BJ (cell line): ENCODE results near the gene TRIP6. TPM values are rescaled to one million over a fixed set of nuclear protein-coding genes. Genes with fewer than 3 reads are reported as not detected.

Experiments
- CTCF ChIA-PET: fragments of 350-600 bp; formaldehyde crosslinking; extraction: SDS; loops from one replicate; lab custom pipeline; 2021; ENCODE audit warnings: antibody characterized with exemption, inconsistent platforms; lab: Yijun Ruan, JAX
- POLR2A ChIA-PET: fragments of 300-600 bp; sonication (Branson Sonifier 250); formaldehyde crosslinking; extraction: SDS; loops from one replicate; lab custom pipeline; 2021; ENCODE audit warnings: antibody characterized with exemption; lab: Charles Lee
- DNase-seq: peaks from one replicate; pipeline ENCODE4 v3.0.0-alpha.2; 2011; ENCODE audit warnings: low read depth
- H3K27me3 ChIP-seq: 2 replicates; pipeline ENCODE4 v1.6.0; 2011; ENCODE audit warnings: low read length; ENCODE audit not compliant: control insufficient read depth, insufficient read depth
- H3K36me3 ChIP-seq: 2 replicates; pipeline ENCODE4 v1.5.1; 2011; ENCODE audit warnings: low read length; ENCODE audit not compliant: control insufficient read depth, insufficient read depth
- H3K4me3 ChIP-seq: 2 replicates; pipeline ENCODE4 v1.5.1; 2011; ENCODE audit warnings: low read depth, mild to moderate bottlenecking, control low read depth, low read length
- polyA plus RNA-seq: library from polyadenylated mRNA; depleted of rRNA; stranded (reverse); fragments of >200 nt; gene quantifications from 2 replicates; pipeline ENCODE4 v1.2.3, GENCODE V29; 2011
- TF ChIP-seq, protein P1 (sequence below): IDR thresholded peaks from 2 replicates; pipeline ENCODE4 v1.5.1; 2011; ENCODE audit warnings: low read depth, mild to moderate bottlenecking, control low read depth, inconsistent platforms, low read length, moderate library complexity; ENCODE audit not compliant: insufficient read depth

TRIP6 gene
- polyA plus RNA-seq, 1 experiment: 105 TPM

DNA sequence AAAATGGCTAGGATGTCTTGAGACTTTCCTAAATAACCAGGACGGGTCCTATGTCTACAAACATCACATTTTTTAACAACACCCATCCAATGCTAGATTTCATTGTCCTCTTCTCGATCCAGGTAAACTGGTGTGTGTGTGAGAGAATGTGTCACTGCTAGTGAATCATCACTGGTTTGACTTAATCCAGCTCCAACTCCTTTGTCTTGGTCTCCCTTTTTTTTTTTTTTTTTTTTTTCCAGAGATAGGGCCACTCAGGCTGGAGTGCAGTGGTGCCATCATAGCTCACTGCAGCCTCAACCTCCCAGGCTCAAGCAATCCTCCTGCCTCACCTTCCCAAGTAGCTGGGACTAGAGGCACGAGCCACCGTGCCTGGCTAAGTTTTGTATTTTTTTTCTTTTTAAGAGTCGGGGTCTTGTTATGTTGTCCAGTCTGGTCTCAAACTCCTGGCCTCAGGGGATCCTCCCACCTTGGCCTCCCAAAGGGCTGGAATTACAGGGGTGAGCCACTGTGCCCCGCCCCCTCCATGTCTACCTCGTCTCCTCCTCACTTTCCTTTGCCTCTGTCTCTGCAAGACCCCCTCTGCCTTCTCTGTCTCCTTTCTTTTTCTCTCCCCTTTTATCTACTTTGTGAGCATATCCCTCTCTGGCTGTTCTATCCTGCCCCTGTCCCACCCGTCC, 24.5 kb downstream of the TRIP6 start:
- CTCF ChIA-PET: interaction anchor here (0.7 to 1.2 kb wide), 3 partner anchors 186 to 391 kb away, joined by 3 read pairs; partner anchors contain the start of gene POP7
- POLR2A ChIA-PET: interaction anchor here (0.6 to 0.9 kb wide), 2 partner anchors 25 to 186 kb away, joined by 4 to 6 read pairs; partner anchors contain the start of gene POP7
- Histone ChIP-seq H3K27me3 (peaks cover 8% of the 10 kb centered on the region), H3K36me3 (peaks cover 15% of the 10 kb centered on the region), H3K4me3 (no peak overlapping the region)
- no peak for DNase-seq
- TF ChIP-seq, protein P1, sequence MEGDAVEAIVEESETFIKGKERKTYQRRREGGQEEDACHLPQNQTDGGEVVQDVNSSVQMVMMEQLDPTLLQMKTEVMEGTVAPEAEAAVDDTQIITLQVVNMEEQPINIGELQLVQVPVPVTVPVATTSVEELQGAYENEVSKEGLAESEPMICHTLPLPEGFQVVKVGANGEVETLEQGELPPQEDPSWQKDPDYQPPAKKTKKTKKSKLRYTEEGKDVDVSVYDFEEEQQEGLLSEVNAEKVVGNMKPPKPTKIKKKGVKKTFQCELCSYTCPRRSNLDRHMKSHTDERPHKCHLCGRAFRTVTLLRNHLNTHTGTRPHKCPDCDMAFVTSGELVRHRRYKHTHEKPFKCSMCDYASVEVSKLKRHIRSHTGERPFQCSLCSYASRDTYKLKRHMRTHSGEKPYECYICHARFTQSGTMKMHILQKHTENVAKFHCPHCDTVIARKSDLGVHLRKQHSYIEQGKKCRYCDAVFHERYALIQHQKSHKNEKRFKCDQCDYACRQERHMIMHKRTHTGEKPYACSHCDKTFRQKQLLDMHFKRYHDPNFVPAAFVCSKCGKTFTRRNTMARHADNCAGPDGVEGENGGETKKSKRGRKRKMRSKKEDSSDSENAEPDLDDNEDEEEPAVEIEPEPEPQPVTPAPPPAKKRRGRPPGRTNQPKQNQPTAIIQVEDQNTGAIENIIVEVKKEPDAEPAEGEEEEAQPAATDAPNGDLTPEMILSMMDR: no peak

DNA sequence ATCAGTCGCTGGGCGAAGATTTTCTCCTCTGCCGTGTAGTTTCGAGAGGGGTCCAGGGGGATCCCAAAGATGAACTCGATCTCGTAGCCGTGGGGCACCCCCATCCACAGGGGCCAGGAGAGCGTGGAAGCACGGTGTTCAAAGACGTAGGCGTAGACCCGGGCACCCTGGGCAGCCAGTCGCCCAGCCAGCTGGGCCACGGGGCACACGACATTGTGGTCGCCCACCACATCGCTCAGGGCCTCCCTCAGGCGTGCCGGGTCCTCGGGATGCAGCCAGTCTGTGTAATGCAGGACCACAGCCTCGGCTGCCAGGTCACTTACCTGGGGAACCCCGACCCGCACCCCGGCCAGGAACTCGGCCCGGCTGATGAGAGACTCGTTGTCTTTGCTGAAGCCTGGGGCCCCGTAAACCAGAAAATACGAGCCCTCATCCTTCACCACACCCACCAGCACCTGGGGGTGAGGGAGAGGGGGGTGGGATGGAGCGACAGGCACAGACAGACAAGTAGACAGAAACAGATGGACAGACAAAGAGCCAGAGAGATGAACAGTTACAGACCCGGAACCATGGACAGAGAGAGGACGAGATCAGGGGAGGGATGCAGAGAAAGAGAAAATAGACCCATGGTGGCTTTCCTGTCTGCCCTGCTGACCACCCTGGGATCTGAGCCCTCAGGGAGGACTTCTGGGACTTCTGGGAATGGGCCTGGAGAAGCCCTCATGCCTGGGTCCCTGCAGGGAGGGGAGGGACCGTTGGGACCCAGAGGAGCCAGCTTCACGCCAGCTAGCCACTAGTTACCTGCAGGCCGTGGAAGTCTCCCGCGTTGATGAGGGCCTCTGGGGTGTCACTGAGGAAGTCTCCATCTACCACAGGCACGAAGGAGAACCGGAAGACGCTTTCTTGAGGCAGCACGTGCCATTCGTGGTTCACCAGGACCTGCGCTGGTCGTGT, 25.5 kb downstream of the TRIP6 start:
- ChIA-PET POLR2A (interaction anchor here (0.6 kb wide), 1 partner anchor 792 kb away, joined by 17 read pairs; no protein-coding TSS in a partner anchor), CTCF (interaction anchor here (0.7 to 3.7 kb wide), 6 partner anchors 166 to 267 kb away, joined by 3 to 40 read pairs (median 8); partner anchors contain the start of genes POP7 and TRIM56)
- TF ChIP-seq, protein P1: no peak
- Histone ChIP-seq H3K36me3 (peaks cover 7% of the 10 kb centered on the region), H3K27me3 (peaks cover 8% of the 10 kb centered on the region), H3K4me3 (no peak overlapping the region)
- no peak for DNase-seq

DNA sequence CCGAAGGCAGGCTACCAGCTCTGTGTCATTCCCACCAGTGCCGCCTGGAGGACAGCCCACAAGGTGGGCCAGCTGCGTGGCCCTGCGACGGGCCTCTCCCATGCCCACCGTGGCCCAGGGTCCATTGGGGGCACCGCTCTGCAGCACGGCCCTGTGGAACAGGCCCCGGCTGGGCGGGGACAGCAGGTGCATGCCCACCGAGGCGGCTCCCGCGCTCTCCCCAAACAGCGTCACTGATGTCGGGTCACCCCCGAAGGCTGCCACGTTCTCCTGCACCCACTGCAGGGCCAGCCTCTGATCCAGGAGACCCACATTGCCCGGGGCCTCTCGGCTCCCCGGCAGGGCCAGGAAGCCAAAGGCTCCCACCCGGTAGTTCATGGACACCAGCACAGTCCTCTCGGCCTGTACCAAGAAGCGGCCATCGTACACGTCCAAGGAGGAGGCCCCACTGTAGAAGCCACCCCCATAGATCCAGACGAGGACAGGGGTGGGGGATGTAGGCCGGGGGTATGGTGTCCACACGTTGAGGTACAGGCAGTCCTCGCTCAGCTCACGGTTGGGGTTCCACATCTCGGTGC, 26.2 kb downstream of the TRIP6 start:
- CTCF ChIA-PET: interaction anchor here (1.1 to 3.7 kb wide), 9 partner anchors 11 to 315 kb away, joined by 3 to 40 read pairs (median 14); partner anchors contain the start of gene TRIM56
- TF ChIP-seq, protein P1: no peak

DNA sequence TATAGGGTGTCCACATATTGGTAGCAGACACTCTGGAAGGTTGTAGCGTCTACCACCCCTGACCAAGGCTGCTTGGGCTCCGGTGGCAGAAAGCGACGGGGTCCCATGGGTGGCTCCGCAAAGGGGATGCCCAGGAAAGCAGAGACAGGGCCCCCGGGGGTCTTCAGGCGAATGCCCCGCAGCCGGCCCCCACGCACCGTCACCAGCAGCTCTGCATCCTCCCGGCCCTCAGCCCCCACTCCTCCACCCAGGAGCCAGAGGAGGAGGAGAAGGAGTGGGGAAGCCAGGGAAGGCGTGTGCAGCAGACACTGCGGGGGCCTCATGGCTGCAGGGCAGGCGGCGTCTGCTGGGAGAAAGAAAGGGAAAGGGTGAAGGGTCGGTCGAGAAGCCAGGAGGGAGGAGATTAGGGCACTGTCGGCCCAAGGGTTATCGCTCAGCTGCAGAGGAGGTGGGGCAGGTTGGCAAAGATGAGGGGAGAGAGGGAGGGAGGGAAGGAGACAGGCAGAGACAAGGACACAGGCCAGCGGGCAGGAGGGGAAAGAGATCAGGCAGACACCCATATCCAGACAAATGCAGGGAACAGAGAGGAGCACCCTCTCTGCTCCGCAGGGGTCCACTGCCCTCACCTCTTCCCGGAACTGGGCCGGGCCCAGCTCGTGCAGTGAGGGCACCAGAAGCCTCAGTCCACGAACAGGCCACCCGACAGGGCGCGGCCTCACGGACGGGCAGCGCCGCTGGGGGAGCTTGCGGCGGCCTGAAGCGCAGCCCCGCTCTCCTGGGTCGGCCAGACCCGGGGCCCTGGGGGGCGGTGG, 26.9 kb downstream of the TRIP6 start:
- Histone ChIP-seq H3K27me3 (peaks cover 11% of the 10 kb centered on the region), H3K36me3 (no peaks in the 10 kb centered on the region), H3K4me3 (no peak overlapping the region)
- POLR2A ChIA-PET: no interaction called here
- CTCF ChIA-PET: interaction anchor here (0.8 to 3.7 kb wide), 30 partner anchors 10 to 389 kb away, joined by 3 to 40 read pairs (median 6); partner anchors contain the start of genes SRRT and TRIM56
- TF ChIP-seq, protein P1: no peak
- DNase-seq: no peak

More for the DNA sequence above, 26.2 kb downstream of the TRIP6 start:
- no peak for DNase-seq
- POLR2A ChIA-PET: interaction anchor here (0.6 kb wide), 1 partner anchor 793 kb away, joined by 17 read pairs; no protein-coding TSS in a partner anchor
- Histone ChIP-seq H3K36me3 (peaks cover 1% of the 10 kb centered on the region; the same call in 1 of the 2 replicates), H3K4me3 (no peak overlapping the region), H3K27me3 (peaks cover 11% of the 10 kb centered on the region)
